K562 (cell line): ENCODE measurements around the gene VIPR2. TPM values are rescaled to one million over a fixed set of nuclear protein-coding genes. Genes with fewer than 3 reads are reported as not detected.

Experiments
- ATAC-seq: fragments of 200-7000 bp; cut with Tn5 transposase; 3 replicates; pipeline ENCODE4 v1.9.1; 2020; ENCODE audit warnings: moderate library complexity
- BruUV-seq: library from RNA; stranded (reverse); fragments of 400-500 nt; replicated peaks from 2 replicates; lab custom pipeline; 2021; lab: Mats Ljungman, UMichigan
- CTCF ChIA-PET: fragments of 300-600 bp; formaldehyde crosslinking; extraction: SDS; loops from one replicate; lab custom pipeline; 2021; ENCODE audit warnings: low intra/inter-chr PET ratio; lab: Yijun Ruan, JAX
- POLR2A ChIA-PET: fragments of 300-600, 350-650 bp; sonication (Branson Sonifier 250); formaldehyde crosslinking; extraction: SDS; loops from one replicate; lab custom pipeline; 2021; ENCODE audit warnings: antibody characterized with exemption, inconsistent platforms; lab: Yijun Ruan, JAX
- DNase-seq, 4 experiments: peaks; one replicate each; pipeline versions ENCODE4 v3.0.0 to v3.0.0-alpha.2; 2011 to 2018; ENCODE audit warnings: low spot score in 3 of 4, mixed read lengths in 3 of 4; ENCODE audit errors: extremely low read depth in 1 of 4
- FAIRE-seq: peaks from 2 replicates; lab custom pipeline; 2011; peaks lifted over from hg19 to GRCh38; lab: Jason Lieb, UNC
- H2AFZ ChIP-seq: 2 replicates; pipeline ENCODE4 v1.6.0; 2011; ENCODE audit warnings: low read depth, low read length, control low read depth, inconsistent platforms
- H3K27ac ChIP-seq: fragments of 200-600 bp; 3 replicates; pipeline ENCODE4 v1.8.0; 2011; ENCODE audit warnings: low read depth, mild to moderate bottlenecking, control low read depth, inconsistent platforms, low read length, moderate library complexity, mixed read lengths; ENCODE audit errors: extremely low read depth
- H3K27me3 ChIP-seq, 2 experiments: fragments of 300-600 bp in 1 of 2; 2 replicates in 1 of 2; 3 replicates in 1 of 2; pipeline versions ENCODE4 v1.6.0 to v1.8.0; 2011; ENCODE audit warnings: inconsistent platforms in 2 of 2, low read length in 2 of 2, mild to moderate bottlenecking in 1 of 2, mixed read lengths in 1 of 2, moderate library complexity in 1 of 2; ENCODE audit not compliant: control insufficient read depth in 2 of 2, insufficient read depth in 2 of 2
- H3K36me3 ChIP-seq: fragments of 300-600 bp; 3 replicates; pipeline ENCODE4 v1.8.0; 2011; ENCODE audit warnings: mild to moderate bottlenecking, low read length, inconsistent platforms; ENCODE audit not compliant: control insufficient read depth, insufficient read depth
- H3K4me1 ChIP-seq, 2 experiments: fragments of 200-600 bp in 1 of 2; replicated peaks in 1 of 2; 2 replicates in 1 of 2; 3 replicates in 1 of 2; pipeline versions ENCODE4 v1.5.1 to v1.8.0; 2011; ENCODE audit warnings: inconsistent platforms in 2 of 2, low read length in 2 of 2, mild to moderate bottlenecking in 1 of 2, mixed read lengths in 1 of 2, moderate library complexity in 1 of 2; ENCODE audit not compliant: control insufficient read depth in 2 of 2, insufficient read depth in 2 of 2
- H3K4me2 ChIP-seq: 2 replicates; pipeline ENCODE4 v1.6.1; 2011; ENCODE audit warnings: low read length, control low read depth, inconsistent platforms, mixed read lengths; ENCODE audit not compliant: insufficient read depth
- H3K4me3 ChIP-seq: fragments of 200-600 bp; sonication (generic), shearing (Covaris generic); 2 replicates; pipeline ENCODE4 v1.5.1; 2016; ENCODE audit warnings: control low read depth, inconsistent platforms
- H3K79me2 ChIP-seq: fragments of 200-600 bp; 3 replicates; pipeline ENCODE4 v1.8.0; 2011; ENCODE audit warnings: low read length, inconsistent platforms; ENCODE audit not compliant: control insufficient read depth, insufficient read depth
- H3K9ac ChIP-seq, 2 experiments: 2 replicates each; pipeline versions ENCODE4 v1.6.0 to v1.6.1; 2011; ENCODE audit warnings: low read depth in 2 of 2, low read length in 2 of 2, control low read depth in 1 of 2, inconsistent platforms in 1 of 2, mild to moderate bottlenecking in 1 of 2, mixed read lengths in 1 of 2; ENCODE audit not compliant: insufficient read depth in 1 of 2
- H3K9me1 ChIP-seq: one replicate; pipeline ENCODE4 v1.6.0; 2011; ENCODE audit warnings: inconsistent platforms, mild to moderate bottlenecking, low read length, moderate library complexity; ENCODE audit not compliant: control insufficient read depth, insufficient read depth
- H3K9me3 ChIP-seq: replicated peaks from 2 replicates; pipeline ENCODE4 v1.5.1; 2011; ENCODE audit warnings: low read depth, low read length, inconsistent platforms; ENCODE audit not compliant: control insufficient read depth, insufficient read depth
- H4K20me1 ChIP-seq: replicated peaks from 2 replicates; pipeline ENCODE4 v1.6.1; 2011; ENCODE audit warnings: low read length, inconsistent platforms, mixed read lengths; ENCODE audit not compliant: control insufficient read depth, insufficient read depth
- E2F6 ChIP-seq, 2 experiments: IDR thresholded peaks; 2 replicates each; pipeline ENCODE4 v1.6.1; 2011; ENCODE audit warnings: borderline replicate concordance in 1 of 2, control low read depth in 1 of 2, low read depth in 1 of 2, low read length in 1 of 2, mild to moderate bottlenecking in 1 of 2, mixed read lengths in 1 of 2, moderate library complexity in 1 of 2; ENCODE audit not compliant: insufficient read depth in 1 of 2, insufficient read length in 1 of 2, poor library complexity in 1 of 2, severe bottlenecking in 1 of 2; ENCODE audit errors: extremely low read depth in 1 of 2
- WGBS: fragments of 100-300 bp; shearing (Covaris generic); methylation state at CpG from one replicate; pipeline ENCODE4 v1.1.6; 2016; ENCODE audit warnings: low coverage, mixed read lengths; ENCODE audit not compliant: insufficient coverage; ENCODE audit errors: missing lambda C conversion rate; 5-methylcytosine and 5-hydroxymethylcytosine counted together
- in situ Hi-C: fragments of 300-500 bp; cut with MboI; formaldehyde crosslinking; loops from 4 replicates; pipeline ENCODE4 v1.15.0; 2018; ENCODE audit warnings: inconsistent platforms, mixed read lengths
- intact Hi-C: fragments of 100-400 bp; cut with micrococcal nuclease; formaldehyde crosslinking; loops from 2 replicates; pipeline ENCODE4 v1.14.2; 2022
- polyA plus RNA-seq, 8 experiments: library from polyadenylated mRNA; depleted of rRNA in 4 of 8; stranded (reverse) in 5 of 8; unstranded in 3 of 8; fragments of >200 nt; fragmentation: Nextera tagmentation in 2 of 8; fragmentation: Illumina TruSeq in 1 of 8; extraction: Ambion mirVana in 2 of 8; extraction: Trizol in 1 of 8; gene quantifications; 2 replicates each; pipeline versions ENCODE4 v1.2.1 to v1.2.3, GENCODE V29; 2011 to 2014; ENCODE audit warnings: inconsistent platforms in 1 of 8, missing spikeins in 1 of 8
- total RNA-seq, 7 experiments: library from RNA; depleted of rRNA in 6 of 7; stranded (reverse); fragments of >200 nt in 6 of 7; fragmentation: Illumina TruSeq in 2 of 7; extraction: Trizol in 2 of 7; gene quantifications; 2 replicates each; pipeline versions ENCODE4 v1.2.1 to v1.2.3, GENCODE V29; 2011 to 2021; ENCODE audit warnings: low replicate concordance in 1 of 7
- TF ChIP-seq, protein P1 (sequence below): sonication (generic); formaldehyde crosslinking; IDR thresholded peaks from 2 replicates; pipeline ENCODE4 v1.8.1; 2022; ENCODE audit warnings: missing genetic modification reagents

The VIPR2 gene
- total and polyA plus RNA-seq, 9 of the 15 experiments (the other 6 are each of a cell fraction or from before 2014, with no cell fraction given), result 0.04 TPM; not detected in 8

GRCh38 chr7:159066816-159067575, 77.7 kb downstream of the VIPR2 start:
- H3K9me1 ChIP-seq, result no peaks in the 10 kb centered on the region
- no peak overlapping the region for H3K4me3 ChIP-seq
- peaks cover 0 to 11% of the 10 kb centered on the region in 2 experiments; a peak in 1 of 5 replicates for H3K4me1 ChIP-seq
- CTCF ChIA-PET, result no interaction called here
- H2AFZ ChIP-seq, result no peak overlapping the region
- POLR2A ChIA-PET, result interaction anchor here (0.6 to 1.4 kb wide), 4 partner anchors 9 to 37 kb away, joined by 3 to 10 read pairs (median 6); no protein-coding TSS in a partner anchor
- H3K4me2 ChIP-seq, result no peak overlapping the region
- H3K36me3 ChIP-seq, result no peaks in the 10 kb centered on the region
- intact Hi-C loops (no loop called here), in situ Hi-C loops (no loop called here)
- FAIRE-seq (no peak), ATAC-seq (no peak), DNase-seq (no peak)
- no peak overlapping the region for H3K27ac ChIP-seq
- H3K9me3 ChIP-seq, result no peaks in the 10 kb centered on the region
- peaks cover 78 to 88% of the 10 kb centered on the region in 2 experiments for H3K27me3 ChIP-seq
- BruUV-seq, result no TSS peak
- 0 out of 2 replicates have a peak, but pooled peaks cover 2% of the 10 kb centered on the region for H4K20me1 ChIP-seq
- 6% methylated on average over 18 of the region's 18 CpGs for WGBS
- TF ChIP-seq, protein P1, sequence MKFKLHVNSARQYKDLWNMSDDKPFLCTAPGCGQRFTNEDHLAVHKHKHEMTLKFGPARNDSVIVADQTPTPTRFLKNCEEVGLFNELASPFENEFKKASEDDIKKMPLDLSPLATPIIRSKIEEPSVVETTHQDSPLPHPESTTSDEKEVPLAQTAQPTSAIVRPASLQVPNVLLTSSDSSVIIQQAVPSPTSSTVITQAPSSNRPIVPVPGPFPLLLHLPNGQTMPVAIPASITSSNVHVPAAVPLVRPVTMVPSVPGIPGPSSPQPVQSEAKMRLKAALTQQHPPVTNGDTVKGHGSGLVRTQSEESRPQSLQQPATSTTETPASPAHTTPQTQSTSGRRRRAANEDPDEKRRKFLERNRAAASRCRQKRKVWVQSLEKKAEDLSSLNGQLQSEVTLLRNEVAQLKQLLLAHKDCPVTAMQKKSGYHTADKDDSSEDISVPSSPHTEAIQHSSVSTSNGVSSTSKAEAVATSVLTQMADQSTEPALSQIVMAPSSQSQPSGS, result no peak
- peak in 1 of 2 experiments; percentile 23 for TF ChIP-seq E2F6 (IDR thresholded peaks at IDR 0.05; ENCODE audit: borderline replicate concordance in 1 of 2, extremely low read depth in 1 of 2, insufficient read depth in 1 of 2, insufficient read length in 1 of 2, low read depth in 1 of 2, low read length in 1 of 2, poor library complexity in 1 of 2, severe bottlenecking in 1 of 2)
- H3K79me2 ChIP-seq, result no peaks in the 10 kb centered on the region
- H3K9ac ChIP-seq, result no peak overlapping the region
